Measurements from ENCODE around the gene DDB1. TPM values are rescaled to one million over a fixed set of nuclear protein-coding genes. Genes with fewer than 3 reads are reported as not detected.

Gene DDB1
- total RNA-seq, 1 experiment from 2014 or later, result 297 TPM

DNA sequence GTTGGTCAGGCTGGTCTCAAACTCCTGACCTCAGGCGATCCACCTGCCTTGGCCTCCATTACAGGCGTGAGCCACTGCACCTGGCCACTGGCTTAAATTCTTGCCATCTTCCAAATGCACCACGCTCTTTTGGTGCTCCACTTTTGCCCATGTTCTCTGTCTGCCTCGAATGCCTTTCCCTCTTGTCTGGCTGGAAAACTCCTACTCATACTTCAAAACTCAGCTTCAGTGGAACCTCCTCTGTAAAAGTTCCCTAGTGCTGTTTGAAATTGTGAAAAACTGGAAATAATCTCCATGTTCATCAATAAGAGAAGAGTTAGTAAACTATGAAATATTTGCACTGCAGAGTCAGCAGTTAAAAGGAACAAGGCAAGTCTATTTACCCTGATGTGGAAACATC, 49.3 kb downstream of the DDB1 start:
- H3K36me3 Mint-ChIP-seq (ENCODE audit: insufficient read depth in 1 of 3, low read depth in 3 of 3), result peaks cover 2 to 78% (median 21%) of the 10 kb centered on the region in 3 experiments; a peak in 6 of 7 replicates
- Histone ChIP-seq H3K23me2 (ENCODE audit: insufficient read length, low read depth, low read length, poor library complexity, severe bottlenecking) (no peaks in the 10 kb centered on the region), H2BK20ac (ENCODE audit: low read depth, low read length, poor library complexity, severe bottlenecking) (no peak overlapping the region), H4K8ac (replicated peaks; ENCODE audit: insufficient read length, low read depth, low read length) (no peak overlapping the region), H4K20me1 (ENCODE audit: control insufficient read depth, insufficient read depth, insufficient read length) (no peaks in the 10 kb centered on the region), H4K5ac (ENCODE audit: insufficient read length, low read depth, low read length) (no peak overlapping the region), H3K4me2 (ENCODE audit: insufficient read depth, insufficient read length, low read length) (no peak overlapping the region), H3K9ac (ENCODE audit: extremely low read depth, insufficient read length, low read length) (no peak overlapping the region), H3K9me3 (ENCODE audit: control insufficient read depth, low read depth, low read length) (no peaks in the 10 kb centered on the region), H3K14ac (ENCODE audit: insufficient read depth, low read length) (no peak overlapping the region), H3K79me2 (ENCODE audit: insufficient read depth, low read length) (no peaks in the 10 kb centered on the region), H3K79me1 (ENCODE audit: insufficient read depth, low read depth, low read length, poor library complexity, severe bottlenecking) (no peaks in the 10 kb centered on the region), H3K4ac (ENCODE audit: low read depth, low read length) (no peak overlapping the region), H2BK12ac (ENCODE audit: insufficient read length, low read depth, low read length) (no peak overlapping the region), H3K27me3 (ENCODE audit: insufficient read depth, low read length) (0 out of 2 replicates have a peak, but pooled peaks cover 2% of the 10 kb centered on the region), H3K18ac (ENCODE audit: insufficient read length, low read depth, low read length) (no peak overlapping the region), H2BK120ac (ENCODE audit: low read depth, low read length, poor library complexity, severe bottlenecking) (no peak overlapping the region), H3K23ac (ENCODE audit: insufficient read length, low read depth, low read length) (no peak overlapping the region), H2AK5ac (ENCODE audit: insufficient read length, low read length) (no peak overlapping the region), H2BK15ac (ENCODE audit: low read depth, low read length) (no peak overlapping the region), H2BK5ac (ENCODE audit: insufficient read length, low read length) (no peak overlapping the region), H3T11ph (ENCODE audit: low read length) (no peak overlapping the region), H2AFZ (ENCODE audit: low read length) (no peak overlapping the region), H3K4me1 (ENCODE audit: insufficient read depth, low read length) (no peaks in the 10 kb centered on the region; the same call in 1 of the 2 replicates), H3K56ac (ENCODE audit: insufficient read length, low read depth, low read length) (no peak overlapping the region), H3K27ac (ENCODE audit: insufficient read length, low read depth, low read length) (no peak overlapping the region), H4K91ac (ENCODE audit: insufficient read length, low read depth, low read length) (no peak overlapping the region)
- TF ChIP-seq, protein P1, sequence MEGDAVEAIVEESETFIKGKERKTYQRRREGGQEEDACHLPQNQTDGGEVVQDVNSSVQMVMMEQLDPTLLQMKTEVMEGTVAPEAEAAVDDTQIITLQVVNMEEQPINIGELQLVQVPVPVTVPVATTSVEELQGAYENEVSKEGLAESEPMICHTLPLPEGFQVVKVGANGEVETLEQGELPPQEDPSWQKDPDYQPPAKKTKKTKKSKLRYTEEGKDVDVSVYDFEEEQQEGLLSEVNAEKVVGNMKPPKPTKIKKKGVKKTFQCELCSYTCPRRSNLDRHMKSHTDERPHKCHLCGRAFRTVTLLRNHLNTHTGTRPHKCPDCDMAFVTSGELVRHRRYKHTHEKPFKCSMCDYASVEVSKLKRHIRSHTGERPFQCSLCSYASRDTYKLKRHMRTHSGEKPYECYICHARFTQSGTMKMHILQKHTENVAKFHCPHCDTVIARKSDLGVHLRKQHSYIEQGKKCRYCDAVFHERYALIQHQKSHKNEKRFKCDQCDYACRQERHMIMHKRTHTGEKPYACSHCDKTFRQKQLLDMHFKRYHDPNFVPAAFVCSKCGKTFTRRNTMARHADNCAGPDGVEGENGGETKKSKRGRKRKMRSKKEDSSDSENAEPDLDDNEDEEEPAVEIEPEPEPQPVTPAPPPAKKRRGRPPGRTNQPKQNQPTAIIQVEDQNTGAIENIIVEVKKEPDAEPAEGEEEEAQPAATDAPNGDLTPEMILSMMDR (conservative IDR thresholded peaks at IDR 0.05), result no peak
- no peak overlapping the region for H3K4me3 Mint-ChIP-seq
- H3K27me3 Mint-ChIP-seq (ENCODE audit: low read depth), result peaks cover 22% of the 10 kb centered on the region
- no peaks in the 10 kb centered on the region; a peak in 1 of 5 replicates for H3K9me3 Mint-ChIP-seq
- no peak overlapping the region for H3K27ac Mint-ChIP-seq
- no CpG with 5 or more reads among the region's 4 CpGs for WGBS (ENCODE audit: extremely low coverage, insufficient read length, low lambda C conversion rate)
- peaks cover 22 to 30% of the 10 kb centered on the region in 2 experiments for H3K4me1 Mint-ChIP-seq
- no peak for DNase-seq
